Fibroblast of lung (primary cell): Measurements from ENCODE around the gene KRTAP19-6. TPM values are rescaled to one million over a fixed set of nuclear protein-coding genes. Genes with fewer than 3 reads are reported as not detected.

Experiments used
- DNase-seq, 2 donors: peaks; one replicate each; pipeline versions ENCODE4 v3.0.0 to v3.0.0-alpha.2; 2010; ENCODE audit warnings: low read depth in 2 of 2
- H2AFZ ChIP-seq: 2 replicates; pipeline ENCODE4 v1.5.1; 2012; ENCODE audit warnings: low read length, control low read depth, inconsistent platforms
- H3K27ac ChIP-seq: 2 replicates; pipeline ENCODE4 v1.5.1; 2011; ENCODE audit warnings: low read length, control low read depth; ENCODE audit not compliant: insufficient read depth
- H3K27me3 ChIP-seq: 2 replicates; pipeline ENCODE4 v1.5.1; 2011; ENCODE audit warnings: mild to moderate bottlenecking, low read length; ENCODE audit not compliant: control insufficient read depth, insufficient read depth
- H3K36me3 ChIP-seq: 2 replicates; pipeline ENCODE4 v1.5.1; 2011; ENCODE audit warnings: low read length; ENCODE audit not compliant: control insufficient read depth, insufficient read depth
- H3K4me1 ChIP-seq: 2 replicates; pipeline ENCODE4 v1.5.1; 2011; ENCODE audit warnings: low read length; ENCODE audit not compliant: control insufficient read depth, insufficient read depth; ENCODE audit errors: extremely low read depth
- H3K4me2 ChIP-seq: 2 replicates; pipeline ENCODE4 v1.5.1; 2011; ENCODE audit warnings: low read length, control low read depth; ENCODE audit not compliant: insufficient read depth; ENCODE audit errors: extremely low read depth
- H3K4me3 ChIP-seq, 4 experiments: fragments of 200-600 bp in 1 of 4; sonication (generic) in 1 of 4; replicated peaks in 1 of 4; 2 replicates each; pipeline ENCODE4 v1.5.1; 2011 to 2016; ENCODE audit warnings: low read length in 4 of 4, low read depth in 3 of 4, mild to moderate bottlenecking in 3 of 4, control low read depth in 2 of 4, inconsistent platforms in 1 of 4, mixed read lengths in 1 of 4; ENCODE audit not compliant: insufficient read depth in 1 of 4; ENCODE audit errors: control extremely low read depth in 1 of 4
- H3K79me2 ChIP-seq: 2 replicates; pipeline ENCODE4 v1.5.1; 2012; ENCODE audit warnings: mild to moderate bottlenecking, low read length, inconsistent platforms; ENCODE audit not compliant: control insufficient read depth, insufficient read depth
- H3K9ac ChIP-seq: 2 replicates; pipeline ENCODE4 v1.5.1; 2011; ENCODE audit warnings: mild to moderate bottlenecking, low read length, control low read depth; ENCODE audit not compliant: insufficient read depth
- H3K9me3 ChIP-seq: 2 replicates; pipeline ENCODE4 v1.5.1; 2012; ENCODE audit warnings: low read depth, low read length; ENCODE audit not compliant: control insufficient read depth, insufficient read depth
- H4K20me1 ChIP-seq: 2 replicates; pipeline ENCODE4 v1.5.1; 2011; ENCODE audit warnings: low read length; ENCODE audit not compliant: control insufficient read depth, insufficient read depth; ENCODE audit errors: extremely low read depth
- EZH2 ChIP-seq: IDR thresholded peaks from 2 replicates; pipeline ENCODE4 v1.5.1; 2012; ENCODE audit warnings: low read length, control low read depth, mild to moderate bottlenecking; ENCODE audit errors: missing control alignments
- polyA minus RNA-seq: library from RNA; depleted of rRNA, polyadenylated mRNA; stranded (reverse); fragments of >200 nt; gene quantifications from 2 replicates; pipeline ENCODE4 v1.2.3, GENCODE V29; 2011; ENCODE audit warnings: low replicate concordance
- polyA plus RNA-seq, 2 donors: library from polyadenylated mRNA; depleted of rRNA in 1 of 2; stranded (reverse) in 1 of 2; unstranded in 1 of 2; fragments of >200 nt; gene quantifications; 2 replicates each; pipeline ENCODE4 v1.2.1, GENCODE V29; 2011 to 2012; ENCODE audit warnings: missing spikeins in 1 of 2
- total RNA-seq: library from RNA; depleted of rRNA; stranded (reverse); fragments of >200 nt; gene quantifications from 2 replicates; pipeline ENCODE4 v1.2.1, GENCODE V29; 2014
- TF ChIP-seq, protein P1 (sequence below), 2 donors: IDR thresholded peaks in 1 of 2; conservative IDR thresholded peaks in 1 of 2; 1 replicate in 1 of 2; 2 replicates in 1 of 2; pipeline ENCODE4 v1.5.1; 2011 to 2012; ENCODE audit warnings: low read length in 2 of 2, control low read depth in 1 of 2, inconsistent platforms in 1 of 2, low read depth in 1 of 2, mild to moderate bottlenecking in 1 of 2

KRTAP19-6 gene, protein sequence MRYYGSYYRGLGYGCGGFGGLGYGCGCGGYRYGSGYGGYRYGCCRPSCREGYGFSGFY
- not detected in 2 replicates for total RNA-seq
- not detected in 2 replicates for polyA plus RNA-seq
- polyA plus RNA-seq (2012) = not detected in 2 replicates
- not detected in 2 replicates for polyA minus RNA-seq

DNA sequence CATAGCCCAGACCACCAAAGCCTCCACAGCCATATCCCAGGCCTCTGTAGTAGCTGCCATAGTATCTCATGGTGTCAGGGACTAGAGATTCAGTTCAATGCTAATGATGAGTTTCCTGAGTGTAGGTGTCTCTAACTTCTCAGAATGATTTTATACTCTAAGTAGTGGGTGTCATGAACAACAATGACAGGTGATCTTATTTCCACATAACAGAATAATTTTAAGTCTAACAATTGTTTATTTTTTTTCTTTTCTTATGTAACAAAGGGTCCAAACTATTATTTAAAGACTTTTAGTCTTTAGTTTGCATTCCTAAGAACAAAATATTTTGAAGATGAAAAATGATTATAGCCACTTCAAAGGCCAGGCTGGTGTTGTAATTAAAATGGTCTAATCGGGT, at the start of gene KRTAP19-6:
KRTAP19-6 (minus strand) TSS at position 101 of the 400 bp plus-strand sequence; CDS start at position 70, 31 bp downstream.
- no peaks in the 10 kb centered on the region for H3K4me1 ChIP-seq
- no peak within 1 kb of the TSS for H3K4me3 ChIP-seq
- no peaks in the 10 kb centered on the region for H3K9me3 ChIP-seq
- H3K79me2 ChIP-seq = no peaks in the 10 kb centered on the region
- no peak within 1 kb of the TSS for H2AFZ ChIP-seq
- no peak within 1 kb of the TSS for H3K27ac ChIP-seq
- TF ChIP-seq, protein P1, sequence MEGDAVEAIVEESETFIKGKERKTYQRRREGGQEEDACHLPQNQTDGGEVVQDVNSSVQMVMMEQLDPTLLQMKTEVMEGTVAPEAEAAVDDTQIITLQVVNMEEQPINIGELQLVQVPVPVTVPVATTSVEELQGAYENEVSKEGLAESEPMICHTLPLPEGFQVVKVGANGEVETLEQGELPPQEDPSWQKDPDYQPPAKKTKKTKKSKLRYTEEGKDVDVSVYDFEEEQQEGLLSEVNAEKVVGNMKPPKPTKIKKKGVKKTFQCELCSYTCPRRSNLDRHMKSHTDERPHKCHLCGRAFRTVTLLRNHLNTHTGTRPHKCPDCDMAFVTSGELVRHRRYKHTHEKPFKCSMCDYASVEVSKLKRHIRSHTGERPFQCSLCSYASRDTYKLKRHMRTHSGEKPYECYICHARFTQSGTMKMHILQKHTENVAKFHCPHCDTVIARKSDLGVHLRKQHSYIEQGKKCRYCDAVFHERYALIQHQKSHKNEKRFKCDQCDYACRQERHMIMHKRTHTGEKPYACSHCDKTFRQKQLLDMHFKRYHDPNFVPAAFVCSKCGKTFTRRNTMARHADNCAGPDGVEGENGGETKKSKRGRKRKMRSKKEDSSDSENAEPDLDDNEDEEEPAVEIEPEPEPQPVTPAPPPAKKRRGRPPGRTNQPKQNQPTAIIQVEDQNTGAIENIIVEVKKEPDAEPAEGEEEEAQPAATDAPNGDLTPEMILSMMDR (conservative IDR thresholded peaks at IDR 0.05 in 1 of 2, IDR thresholded peaks at IDR 0.05 in 1 of 2; ENCODE audit: low read depth in 1 of 2, low read length in 2 of 2) = no peak
- H3K4me2 ChIP-seq = no peak within 1 kb of the TSS
- H3K9ac ChIP-seq = no peak within 1 kb of the TSS
- no peaks in the 10 kb centered on the region for H3K36me3 ChIP-seq
- DNase-seq = no peak
- H4K20me1 ChIP-seq = no peaks in the 10 kb centered on the region
- H3K27me3 ChIP-seq = no peaks in the 10 kb centered on the region

DNA sequence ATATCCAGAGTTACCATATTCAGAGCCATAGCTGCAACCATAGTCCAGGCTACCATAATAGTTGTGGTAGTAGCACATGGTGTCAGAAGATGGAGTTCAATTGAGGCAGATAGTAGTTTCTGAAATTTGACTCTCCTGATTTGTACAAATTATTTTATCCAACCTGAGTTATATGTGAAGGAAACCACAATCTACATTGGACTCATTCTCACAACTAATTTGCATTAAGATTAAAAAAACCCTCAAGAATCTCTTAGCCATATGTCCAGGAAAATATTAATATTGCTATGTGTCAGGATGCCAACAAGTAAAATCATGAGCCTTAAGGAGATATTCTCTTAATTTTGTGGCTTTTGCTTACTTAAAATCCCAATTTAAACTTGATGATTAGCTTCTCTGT, 48.6 kb upstream of the KRTAP19-6 start, which contains the start of gene KRTAP22-2:
KRTAP22-2 (minus strand) TSS at position 101 of the 400 bp plus-strand sequence.
- Histone ChIP-seq H3K4me2 (no peak within 1 kb of the TSS), H3K27me3 (no peaks in the 10 kb centered on the region), H3K9ac (no peak within 1 kb of the TSS), H3K27ac (no peak within 1 kb of the TSS), H3K4me3 (no peak within 1 kb of the TSS), H3K36me3 (no peaks in the 10 kb centered on the region), H3K9me3 (no peaks in the 10 kb centered on the region), H2AFZ (no peak within 1 kb of the TSS), H4K20me1 (no peaks in the 10 kb centered on the region), H3K79me2 (no peaks in the 10 kb centered on the region), H3K4me1 (no peaks in the 10 kb centered on the region)
- no peak for DNase-seq
- TF ChIP-seq, protein P1 (conservative IDR thresholded peaks at IDR 0.05 in 1 of 2, IDR thresholded peaks at IDR 0.05 in 1 of 2; ENCODE audit: low read depth in 1 of 2, low read length in 2 of 2) = no peak
- TF ChIP-seq EZH2 = no peak

DNA sequence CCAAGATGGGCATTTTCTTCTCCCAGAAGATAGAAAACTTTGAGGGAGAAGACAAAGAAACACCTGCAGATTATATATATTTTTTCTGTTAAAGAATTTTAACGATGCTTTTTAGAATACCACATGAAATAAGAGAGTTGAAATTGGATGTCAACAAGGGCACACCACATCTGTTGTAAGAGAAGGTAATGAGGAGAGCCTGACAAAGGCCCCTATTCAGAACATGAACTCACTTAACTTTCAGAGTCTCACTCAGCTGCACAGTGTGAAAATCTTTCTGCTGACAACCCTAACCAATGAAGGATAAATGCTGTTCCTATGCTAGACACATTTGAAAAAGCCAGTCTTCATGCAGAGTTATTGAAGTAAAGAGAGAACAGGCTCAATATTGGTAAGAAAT, 41.2 kb upstream of the KRTAP19-6 start:
- no peak overlapping the region for H3K27ac ChIP-seq
- no peaks in the 10 kb centered on the region for H3K4me1 ChIP-seq
- H3K9ac ChIP-seq = no peak overlapping the region
- no peak overlapping the region for H3K4me2 ChIP-seq
- no peaks in the 10 kb centered on the region for H4K20me1 ChIP-seq
- no peak for DNase-seq
- H2AFZ ChIP-seq = no peak overlapping the region
- no peak for TF ChIP-seq EZH2
- TF ChIP-seq, protein P1 (conservative IDR thresholded peaks at IDR 0.05 in 1 of 2, IDR thresholded peaks at IDR 0.05 in 1 of 2; ENCODE audit: low read depth in 1 of 2, low read length in 2 of 2) = no peak
- no peaks in the 10 kb centered on the region for H3K79me2 ChIP-seq
- H3K27me3 ChIP-seq = no peaks in the 10 kb centered on the region
- no peaks in the 10 kb centered on the region for H3K36me3 ChIP-seq
- no peaks in the 10 kb centered on the region for H3K9me3 ChIP-seq
- H3K4me3 ChIP-seq = no peak overlapping the region
